HG03439 (cell line): ENCODE measurements around the gene RHOT2.

ENCODE experiments used
- ATAC-seq: cut with Tn5 transposase; IDR thresholded peaks from one replicate; pipeline ENCODE4 v1.9.1; 2021; ENCODE audit warnings: mild to moderate bottlenecking, moderate library complexity; ENCODE audit not compliant: unreplicated experiment

The RHOT2 gene

GRCh38 chr16:647173-647902, 20.6 kb upstream of the RHOT2 start:
- ATAC-seq = no peak

DNA sequence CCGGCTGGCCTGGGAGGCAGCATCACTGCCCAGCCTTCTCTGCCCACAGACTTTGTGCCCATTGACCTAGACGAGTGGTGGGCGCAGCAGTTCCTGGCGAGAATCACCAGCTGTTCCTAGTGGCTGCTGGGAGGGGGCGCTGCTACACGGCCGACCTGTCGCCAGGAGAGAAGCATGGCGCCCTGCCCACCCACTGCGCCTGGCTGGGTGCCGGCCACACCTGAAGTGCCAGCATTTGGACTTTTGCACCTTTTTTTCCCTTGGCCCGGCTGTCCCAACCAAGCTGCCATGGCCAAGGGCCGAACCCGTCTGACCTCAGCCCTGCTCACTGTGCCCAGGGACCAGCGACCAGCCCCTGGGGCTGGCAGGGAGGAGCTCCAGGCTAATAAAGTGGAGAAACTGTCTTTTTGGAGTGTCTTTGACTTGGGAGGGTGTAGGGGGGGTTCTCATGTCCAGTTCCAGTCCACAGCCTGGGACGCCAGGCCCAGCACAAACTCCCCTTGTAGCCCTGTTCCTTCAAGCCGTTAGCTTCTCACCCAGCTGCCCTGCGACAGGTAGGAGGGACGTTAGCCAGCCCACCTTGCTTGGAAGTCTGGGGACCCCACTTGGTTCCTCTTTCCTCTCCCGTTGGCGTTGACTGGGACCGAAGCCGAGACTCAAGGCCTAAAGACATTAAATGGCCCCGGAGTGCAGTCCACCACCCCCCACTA, 19.7 kb upstream of the RHOT2 start:
- no peak for ATAC-seq

DNA sequence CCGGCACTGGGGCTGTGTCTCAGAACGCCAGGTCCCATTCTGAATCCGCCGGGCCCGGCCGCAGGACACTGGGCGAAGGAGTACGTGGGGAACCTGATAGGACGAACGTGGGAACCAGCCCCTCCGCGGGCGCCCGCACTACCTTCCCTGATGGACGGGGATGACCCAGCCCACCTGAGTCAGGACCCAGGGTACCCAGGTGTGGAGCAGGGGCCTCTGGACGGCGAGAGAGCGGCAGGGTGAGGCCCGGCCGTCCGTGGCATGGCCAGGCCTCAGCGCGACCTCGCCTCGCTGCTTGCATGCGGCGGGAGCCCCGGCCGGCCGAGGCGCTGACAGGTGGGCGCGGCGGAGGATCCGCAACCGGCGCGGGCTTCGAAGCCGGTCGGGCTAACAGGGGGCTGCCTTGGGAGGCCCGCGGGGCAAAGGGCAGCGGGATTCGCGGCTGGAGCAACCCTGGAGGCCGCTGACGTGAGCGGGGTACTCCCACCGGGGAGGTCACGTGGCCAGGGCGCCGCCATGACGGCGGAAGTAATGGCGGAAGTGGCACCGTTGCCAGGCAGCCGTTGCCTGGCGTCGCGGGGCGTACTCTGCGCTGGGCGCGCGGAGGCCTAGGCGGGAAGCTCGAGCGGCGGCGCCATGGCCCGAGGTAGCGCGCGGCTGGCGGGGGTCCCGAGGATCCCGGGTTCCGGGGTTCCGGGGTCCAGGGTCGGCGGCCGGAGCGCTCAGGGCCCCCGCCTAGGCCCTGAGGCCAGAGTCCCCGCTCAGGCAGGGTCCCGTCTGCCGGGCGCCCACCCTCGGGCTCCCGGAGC, 18.9 kb upstream of the RHOT2 start, which contains the start of gene WDR90:
TSS of gene WDR90 (plus strand) at position 585 of the 809 bp plus-strand sequence. CDS start at position 637, 52 bp downstream.
- ATAC-seq = peak; percentile 65

DNA sequence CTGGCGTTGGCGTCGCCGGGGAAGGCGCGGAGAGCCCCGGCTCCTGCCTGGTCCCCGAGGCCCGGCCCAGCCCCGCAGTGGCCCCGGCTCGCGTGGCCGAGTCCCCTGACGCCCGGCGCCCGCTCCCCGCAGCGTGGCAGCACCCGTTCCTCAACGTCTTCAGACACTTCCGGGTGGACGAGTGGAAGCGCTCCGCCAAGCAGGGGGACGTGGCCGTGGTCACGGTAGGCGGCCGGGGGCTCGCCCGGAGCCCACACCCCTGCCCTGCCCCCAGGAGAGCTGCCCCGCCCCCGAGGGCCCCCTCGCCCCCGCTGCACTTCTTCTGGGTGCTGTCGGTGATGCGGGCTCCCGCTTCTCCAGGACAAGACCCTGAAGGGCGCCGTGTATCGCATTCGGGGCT, 18.3 kb upstream of the RHOT2 start:
- ATAC-seq = peak; percentile 9

DNA sequence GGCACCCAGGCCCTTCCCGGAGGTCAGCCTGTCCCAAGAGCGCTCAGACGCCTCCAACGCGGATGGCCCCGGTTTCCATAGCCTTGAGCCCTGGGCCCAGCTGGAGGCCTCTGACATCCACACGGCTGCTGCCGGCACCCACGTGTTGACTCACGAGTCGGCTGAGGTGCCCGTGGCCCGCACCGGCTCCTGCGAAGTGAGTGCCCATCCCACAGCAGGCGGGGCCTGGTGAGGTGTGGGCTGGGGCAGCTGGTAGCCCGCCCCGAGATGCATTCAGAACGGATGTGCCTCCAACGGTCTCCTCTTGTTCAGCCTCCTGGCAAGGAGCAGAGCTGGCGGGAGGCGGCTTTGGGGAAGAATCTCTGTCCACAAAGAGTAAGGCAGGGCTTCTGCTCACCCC, 16.1 kb upstream of the RHOT2 start:
- ATAC-seq = no peak

- no peak for ATAC-seq
These were observed 15.3 kb upstream of the RHOT2 start for GRCh38 chr16:652454-653305.

DNA sequence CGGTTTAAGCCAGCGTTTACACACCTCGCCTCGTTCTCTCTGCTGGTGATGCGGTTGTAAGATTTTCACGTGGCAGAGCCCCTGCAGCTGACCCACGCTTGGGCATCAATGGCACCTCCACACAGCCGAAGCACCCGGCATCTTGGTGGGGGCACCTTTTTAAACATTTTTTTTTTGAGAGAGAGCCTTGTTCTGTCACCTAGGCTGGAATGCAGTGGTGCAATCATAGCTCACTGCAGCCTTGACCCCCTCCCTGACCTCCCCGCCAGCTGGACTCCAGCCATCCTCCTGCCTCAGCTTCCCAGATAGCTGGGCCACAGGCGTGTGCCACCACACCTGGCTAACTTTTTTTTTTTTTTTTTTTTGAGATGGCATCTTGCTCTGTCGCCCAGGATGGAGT, 13.9 kb upstream of the RHOT2 start:
- no peak for ATAC-seq

GRCh38 chr16:657487-657886, 10.4 kb upstream of the RHOT2 start:
- no peak for ATAC-seq

- ATAC-seq = no peak
These were observed 9.0 kb upstream of the RHOT2 start for GRCh38 chr16:658679-659571.

DNA sequence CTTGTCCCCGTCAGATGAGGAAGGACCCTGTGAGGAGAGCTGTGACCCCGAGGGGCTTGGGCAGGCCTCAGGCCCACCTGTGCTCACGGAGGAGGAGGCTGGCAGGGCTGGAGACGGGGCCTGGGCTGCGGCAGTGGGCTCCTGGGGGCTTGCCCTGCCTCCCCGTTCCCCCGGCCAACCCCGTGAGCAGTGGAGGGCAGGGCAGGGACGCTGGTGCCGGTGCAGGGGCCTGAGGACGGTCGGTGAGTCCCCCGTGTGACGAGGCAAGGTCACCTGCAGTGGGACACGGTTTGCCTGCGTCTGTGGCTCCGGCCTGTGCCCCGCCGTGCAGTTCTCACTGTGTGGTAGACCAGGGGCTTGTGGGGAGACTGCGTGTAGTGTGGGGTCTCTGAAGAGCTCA, 8.3 kb upstream of the RHOT2 start:
- ATAC-seq = no peak

DNA sequence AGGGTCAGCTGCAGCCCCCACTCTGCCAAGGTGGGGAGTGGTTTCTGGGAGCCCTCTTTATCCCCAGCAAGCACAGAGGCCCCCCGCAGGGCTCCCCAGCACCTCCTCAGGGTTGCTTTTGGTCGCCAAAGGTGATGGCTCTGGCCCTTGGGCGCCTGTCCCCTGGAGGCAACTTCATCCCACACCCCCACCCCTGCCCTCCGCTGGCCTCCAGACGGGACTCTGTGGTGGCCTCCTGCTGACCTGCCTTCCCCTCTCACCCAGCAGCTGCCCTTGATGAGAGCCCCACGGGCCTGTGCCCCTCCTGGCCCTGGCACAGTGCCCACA, 7.8 kb upstream of the RHOT2 start:
- ATAC-seq = no peak

- peak; percentile 28 for ATAC-seq
These were observed 7.3 kb upstream of the RHOT2 start for GRCh38 chr16:660459-661183.

DNA sequence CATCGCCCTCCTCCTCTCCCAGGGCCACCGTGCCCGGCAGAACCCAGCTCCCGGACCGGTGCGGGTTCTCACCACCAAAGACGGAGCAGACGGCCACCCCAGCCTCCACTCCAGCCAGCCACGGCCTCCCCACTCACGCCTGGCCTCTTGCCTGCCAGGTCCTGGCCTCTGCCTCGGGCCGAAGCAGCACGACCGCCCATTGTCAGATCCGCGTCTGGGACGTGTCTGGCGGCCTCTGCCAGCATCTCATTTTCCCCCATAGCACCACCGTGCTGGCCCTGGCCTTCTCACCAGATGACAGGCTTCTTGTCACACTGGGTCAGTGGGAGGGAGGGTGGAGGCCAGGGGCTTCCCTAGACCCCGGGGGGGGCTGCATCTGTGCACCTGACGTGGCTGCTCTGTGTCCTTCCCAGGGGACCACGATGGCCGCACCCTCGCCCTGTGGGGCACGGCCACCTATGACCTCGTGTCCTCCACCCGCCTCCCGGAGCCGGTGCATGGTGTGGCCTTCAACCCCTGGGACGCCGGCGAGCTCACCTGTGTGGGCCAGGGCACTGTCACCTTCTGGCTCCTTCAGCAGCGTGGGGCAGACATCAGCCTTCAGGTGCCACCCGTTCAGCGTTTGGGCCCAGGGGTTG, 6.6 kb upstream of the RHOT2 start:
- peak; percentile 11 for ATAC-seq

GRCh38 chr16:662095-662494, 5.8 kb upstream of the RHOT2 start:
- ATAC-seq = no peak

GRCh38 chr16:662597-662996, 5.3 kb upstream of the RHOT2 start:
- no peak for ATAC-seq

GRCh38 chr16:666572-666971, 1.4 kb upstream of the RHOT2 start:
- no peak for ATAC-seq

GRCh38 chr16:667113-667779, 686 bp upstream of the RHOT2 start:
- no peak for ATAC-seq

DNA sequence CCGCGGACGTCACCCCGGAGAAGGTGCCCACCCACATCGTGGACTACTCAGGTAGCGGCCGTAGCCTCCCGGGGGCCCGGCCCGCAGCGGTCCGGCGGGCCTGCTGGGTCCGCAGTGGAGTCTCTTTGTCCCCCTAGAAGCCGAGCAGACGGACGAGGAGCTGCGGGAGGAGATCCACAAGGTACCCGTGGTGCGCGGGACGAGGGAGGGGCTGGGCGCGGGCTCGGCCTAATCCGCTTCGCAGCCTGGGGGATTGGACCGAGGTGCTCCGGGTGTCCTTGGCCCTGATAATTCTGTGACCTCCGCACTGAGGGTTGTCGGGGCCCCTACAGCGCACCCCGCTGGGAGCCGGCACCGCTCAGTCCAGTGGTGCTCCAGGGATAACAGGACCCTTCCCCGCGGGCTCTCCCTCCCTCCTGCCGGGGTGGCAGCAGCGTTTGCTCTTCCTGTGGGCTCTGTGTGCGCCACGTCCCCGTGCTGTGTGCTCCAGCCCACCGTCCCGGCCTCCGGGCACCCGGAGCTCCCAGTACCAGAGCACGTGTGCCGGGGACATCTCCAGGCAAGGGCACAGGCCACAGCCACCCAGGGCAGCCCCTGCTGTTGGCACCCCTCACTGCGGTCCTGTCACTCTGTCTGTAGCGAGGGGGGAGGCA, 713 bp downstream of the RHOT2 start:
- peak; percentile 3 for ATAC-seq
